RWPE1 (cell line): Measurements from ENCODE around the gene CNTLN.
"Not testable (repeated sequence)": the region's sequence is repeated elsewhere in the genome, so short reads cannot be mapped to it uniquely, and the experiment has no call there.

Source experiments
- CTCF ChIA-PET: fragments of 350-600 bp; sonication (Branson Sonifier 250); formaldehyde crosslinking; extraction: SDS; loops from one replicate; lab custom pipeline; 2021; lab: Yijun Ruan, JAX
- POLR2A ChIA-PET: fragments of 400-600 bp; formaldehyde crosslinking; extraction: SDS; loops from one replicate; lab custom pipeline; 2020; ENCODE audit warnings: antibody characterized with exemption; ENCODE audit not compliant: low non-redundant PET; lab: Yijun Ruan, JAX
- DNase-seq: peaks from one replicate; pipeline ENCODE4 v3.0.0; 2012; ENCODE audit warnings: low spot score
- H3K27ac ChIP-seq: fragments of 450-650 bp; 2 replicates; pipeline ENCODE4 v1.5.1; 2017
- TF ChIP-seq, protein P1 (sequence below): fragments of 450-650 bp; conservative IDR thresholded peaks from 2 replicates; pipeline ENCODE4 v1.5.1; 2017; ENCODE audit warnings: low read depth, mild to moderate bottlenecking

CNTLN gene

DNA sequence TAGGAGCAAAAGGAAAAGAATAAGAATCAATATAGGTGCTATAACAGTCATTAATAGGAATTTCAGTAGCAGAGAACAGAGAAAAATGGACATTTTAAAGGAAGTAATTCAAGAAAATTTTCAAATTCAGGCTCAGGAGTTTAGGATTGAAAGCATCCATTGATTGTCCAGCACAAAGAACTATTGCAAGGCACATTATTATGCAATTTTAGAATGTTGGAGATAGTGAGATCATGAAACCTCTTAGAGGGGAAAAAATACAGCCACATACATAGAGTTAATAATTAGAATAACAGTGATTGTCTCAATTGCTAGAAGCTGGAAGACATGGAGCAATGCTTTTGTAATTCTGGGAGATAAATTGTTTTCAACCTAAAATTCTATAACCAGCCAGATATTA, 31.5 kb downstream of the CNTLN start:
- no peak for DNase-seq
- CTCF ChIA-PET, result no interaction called here
- H3K27ac ChIP-seq, result no peak overlapping the region
- POLR2A ChIA-PET, result no interaction called here
- TF ChIP-seq, protein P1, sequence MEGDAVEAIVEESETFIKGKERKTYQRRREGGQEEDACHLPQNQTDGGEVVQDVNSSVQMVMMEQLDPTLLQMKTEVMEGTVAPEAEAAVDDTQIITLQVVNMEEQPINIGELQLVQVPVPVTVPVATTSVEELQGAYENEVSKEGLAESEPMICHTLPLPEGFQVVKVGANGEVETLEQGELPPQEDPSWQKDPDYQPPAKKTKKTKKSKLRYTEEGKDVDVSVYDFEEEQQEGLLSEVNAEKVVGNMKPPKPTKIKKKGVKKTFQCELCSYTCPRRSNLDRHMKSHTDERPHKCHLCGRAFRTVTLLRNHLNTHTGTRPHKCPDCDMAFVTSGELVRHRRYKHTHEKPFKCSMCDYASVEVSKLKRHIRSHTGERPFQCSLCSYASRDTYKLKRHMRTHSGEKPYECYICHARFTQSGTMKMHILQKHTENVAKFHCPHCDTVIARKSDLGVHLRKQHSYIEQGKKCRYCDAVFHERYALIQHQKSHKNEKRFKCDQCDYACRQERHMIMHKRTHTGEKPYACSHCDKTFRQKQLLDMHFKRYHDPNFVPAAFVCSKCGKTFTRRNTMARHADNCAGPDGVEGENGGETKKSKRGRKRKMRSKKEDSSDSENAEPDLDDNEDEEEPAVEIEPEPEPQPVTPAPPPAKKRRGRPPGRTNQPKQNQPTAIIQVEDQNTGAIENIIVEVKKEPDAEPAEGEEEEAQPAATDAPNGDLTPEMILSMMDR, result no peak

DNA sequence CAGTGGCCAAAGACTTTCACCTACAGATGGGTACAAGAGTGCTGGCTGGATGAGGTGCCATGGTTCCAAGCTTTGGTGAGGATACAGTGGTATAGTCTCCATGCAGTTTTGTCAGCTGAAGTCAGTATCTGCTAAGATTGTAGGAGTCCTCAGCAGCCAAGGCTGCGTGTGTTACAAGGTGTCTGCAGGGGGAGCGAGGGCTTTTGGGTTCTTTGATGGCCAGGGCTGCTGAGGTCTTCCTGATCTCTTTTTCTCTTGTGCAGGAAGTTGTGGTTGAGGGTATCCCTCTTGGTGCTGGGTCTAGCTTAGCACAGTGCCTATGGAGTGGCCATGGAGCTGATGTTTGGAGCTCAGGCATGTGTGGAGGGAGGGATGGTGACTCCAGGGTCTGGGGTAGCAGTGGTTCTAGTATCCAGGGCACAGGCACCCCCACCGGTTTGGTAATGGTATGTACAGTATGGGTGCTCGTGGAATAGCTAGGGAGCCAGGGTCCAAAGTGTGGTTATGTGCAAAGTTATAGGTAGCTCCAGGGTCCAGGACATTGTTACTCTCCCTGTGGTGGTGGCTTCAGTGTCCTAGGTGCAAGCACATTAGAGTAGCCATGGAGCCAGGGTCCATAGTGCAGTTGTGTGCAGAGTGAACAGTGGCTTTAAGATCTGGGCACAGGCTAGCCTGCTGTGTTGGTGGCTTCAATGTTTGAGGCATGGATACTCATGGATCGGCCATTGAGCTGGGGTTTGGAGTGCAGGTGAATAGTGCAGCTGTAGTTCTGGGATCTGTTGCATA, 36.7 kb downstream of the CNTLN start:
- DNase-seq, result no peak
- ChIA-PET CTCF (interaction anchor here (0.5 kb wide), 1 partner anchor 360 kb away, joined by 10 read pairs; no protein-coding TSS in a partner anchor), POLR2A (no interaction called here)
- H3K27ac ChIP-seq, result no peak overlapping the region
- TF ChIP-seq, protein P1, result no peak

DNA sequence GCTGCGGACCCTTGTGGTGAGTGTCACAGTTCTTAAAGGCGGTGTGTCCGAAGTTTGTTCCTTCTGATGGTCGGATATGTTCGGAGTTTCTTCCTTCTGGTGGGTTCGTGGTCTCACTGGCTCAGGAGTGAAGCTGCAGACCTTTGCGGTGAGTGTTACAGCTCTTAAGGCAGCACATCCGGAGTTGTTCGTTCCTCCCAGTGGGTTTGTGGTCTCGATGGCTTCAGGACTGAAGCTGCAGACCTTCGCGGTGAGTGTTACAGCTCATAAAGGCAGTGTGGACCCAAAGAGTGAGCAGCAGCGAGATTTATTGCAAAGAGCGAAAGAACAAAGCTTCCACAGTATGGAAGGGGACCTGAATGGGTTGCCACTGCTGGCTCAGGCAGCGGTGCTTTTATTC, 42.7 kb downstream of the CNTLN start:
- CTCF ChIA-PET, H3K27ac ChIP-seq, POLR2A ChIA-PET, DNase-seq: not testable (repeated sequence)

DNA sequence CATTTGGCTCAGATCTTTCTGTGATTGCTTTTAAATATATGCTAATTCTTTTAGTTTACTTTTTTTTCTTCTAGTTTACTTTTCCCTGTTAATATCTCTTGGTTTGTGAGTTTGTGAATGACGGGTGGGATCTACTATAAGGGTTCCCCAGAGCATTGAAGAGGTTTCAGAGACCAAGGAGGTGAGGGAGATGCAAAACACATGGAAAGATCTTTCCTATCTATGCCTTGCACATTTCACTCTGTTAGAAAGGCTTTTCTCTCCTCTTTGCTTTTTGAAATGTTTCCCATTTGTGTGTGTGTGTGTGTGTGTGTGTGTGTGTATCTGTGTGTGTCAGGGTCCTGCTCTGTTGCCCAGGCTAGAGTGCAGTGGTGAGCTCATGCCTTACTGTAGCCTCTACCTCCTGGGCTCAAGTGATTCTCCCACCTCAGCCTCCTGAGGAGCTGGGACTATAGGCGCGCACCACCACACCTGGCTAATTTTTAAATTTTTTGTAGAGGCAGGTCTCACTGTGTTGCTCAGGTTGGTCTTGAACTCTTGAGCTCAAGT, 50.7 kb downstream of the CNTLN start:
- ChIA-PET POLR2A (no interaction called here), CTCF (interaction anchor here (0.6 kb wide), 2 partner anchors 85 to 215 kb away, joined by 3 to 4 read pairs; no protein-coding TSS in a partner anchor)
- no peak for DNase-seq
- TF ChIP-seq, protein P1, result no peak
- no peak overlapping the region for H3K27ac ChIP-seq

DNA sequence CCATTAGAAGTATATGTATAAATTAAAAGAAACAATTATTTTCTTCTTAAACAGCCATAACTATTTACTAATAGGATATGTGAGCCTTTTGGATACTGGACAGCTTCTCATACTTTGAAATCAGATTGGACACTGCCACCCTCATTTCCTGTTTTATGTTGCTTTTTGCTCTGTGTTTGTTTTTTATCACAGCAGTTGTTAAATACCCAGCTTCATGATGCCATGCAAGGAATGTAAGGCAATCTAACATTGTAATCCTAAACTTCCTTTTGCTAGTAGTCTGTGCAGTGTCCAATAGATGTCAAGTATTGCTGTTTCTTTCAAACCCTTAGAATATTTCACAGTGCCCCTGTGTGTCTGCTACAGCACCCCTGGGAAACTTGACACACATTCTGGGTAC, 56.2 kb downstream of the CNTLN start:
- DNase-seq, result no peak
- TF ChIP-seq, protein P1, result no peak
- POLR2A ChIA-PET, result no interaction called here
- CTCF ChIA-PET, result no interaction called here
- no peak overlapping the region for H3K27ac ChIP-seq

DNA sequence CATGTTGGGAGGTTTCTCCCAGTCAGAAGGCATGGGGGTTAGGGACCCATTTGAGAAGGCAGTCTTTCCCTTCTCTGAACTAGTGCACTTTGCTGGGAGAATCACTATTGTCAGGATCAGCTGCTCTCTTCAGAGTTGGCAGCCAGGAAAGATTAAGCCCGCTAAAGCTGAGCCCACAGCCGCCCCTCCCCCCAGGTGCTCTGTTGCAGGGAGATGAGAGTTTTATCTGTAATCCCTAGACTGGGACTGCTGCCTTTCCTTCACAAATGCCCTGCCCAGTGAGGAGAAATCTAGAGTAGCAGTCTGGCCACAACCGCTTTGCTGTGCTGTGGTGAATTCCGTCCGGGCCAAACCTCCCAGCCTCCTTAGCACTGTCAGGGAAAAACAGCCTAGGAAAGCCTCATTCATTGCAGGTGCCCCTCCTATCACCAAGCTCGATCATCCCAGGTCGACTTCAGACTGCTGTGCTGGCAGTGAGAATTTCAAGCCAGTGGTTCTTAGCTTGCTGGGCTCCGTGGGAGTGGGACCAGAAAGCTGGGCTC, 69.8 kb downstream of the CNTLN start:
- DNase-seq, result no peak
- H3K27ac ChIP-seq, result no peak overlapping the region
- ChIA-PET POLR2A (no interaction called here), CTCF (no interaction called here)
- TF ChIP-seq, protein P1, result no peak

DNA sequence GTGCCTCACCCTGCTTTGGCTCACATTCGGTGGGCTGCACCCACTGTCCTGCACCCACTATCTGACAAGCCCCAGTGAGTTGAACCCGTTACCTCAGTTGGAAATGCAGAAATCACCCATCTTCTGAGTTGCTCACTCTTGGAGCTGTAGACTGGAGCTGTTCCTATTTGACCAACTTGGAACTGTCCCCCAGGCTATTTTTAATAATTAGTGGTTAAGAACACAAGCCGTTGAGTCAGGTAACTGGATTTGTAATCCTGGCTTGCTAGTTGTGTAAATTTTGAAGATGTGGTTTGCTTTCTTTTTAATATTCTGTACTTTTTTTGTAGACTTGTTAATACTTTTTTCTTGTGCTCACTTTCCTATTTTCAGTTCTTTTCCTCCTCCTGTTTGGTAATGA, 81.2 kb downstream of the CNTLN start:
- peak; percentile 31 for DNase-seq
- POLR2A ChIA-PET, result no interaction called here
- H3K27ac ChIP-seq, result no peak overlapping the region

More for the DNA sequence above, 81.2 kb downstream of the CNTLN start:
- TF ChIP-seq, protein P1, result no peak
- CTCF ChIA-PET, result interaction anchor here (0.6 kb wide), 1 partner anchor 204 kb away, joined by 3 read pairs; no protein-coding TSS in a partner anchor
